IPS-11a (cell line): ENCODE measurements around the gene CCL25.

Source experiments
- H3K4me3 ChIP-seq: one replicate; pipeline ENCODE4 v1.5.1; 2013; ENCODE audit warnings: low read depth, low read length, control low read depth

The CCL25 gene

GRCh38 chr19:8109455-8109854 lies 56.9 kb downstream of the CCL25 start:
- no peak overlapping the region for H3K4me3 ChIP-seq

- H3K4me3 ChIP-seq, result no peak overlapping the region
These were observed 57.5 kb downstream of the CCL25 start for GRCh38 chr19:8109890-8110662.

GRCh38 chr19:8110931-8111330 lies 58.4 kb downstream of the CCL25 start:
- H3K4me3 ChIP-seq, result no peak overlapping the region

- no peak overlapping the region for H3K4me3 ChIP-seq
These were observed 58.8 kb downstream of the CCL25 start for GRCh38 chr19:8111376-8111775.
